Forelimb muscle (tissue), 1 donor: Measurements from ENCODE around the gene TOM1L2. TPM values are rescaled to one million over a fixed set of nuclear protein-coding genes. Genes with fewer than 3 reads are reported as not detected.
"Not testable (repeated sequence)": the region's sequence is repeated elsewhere in the genome, so short reads cannot be mapped to it uniquely, and the experiment has no call there.

Source experiments
- DNase-seq: peaks from one replicate; pipeline ENCODE4 v3.0.0-alpha.2; 2013; ENCODE audit warnings: low read depth
- polyA plus RNA-seq: library from polyadenylated mRNA; unstranded; fragments of 120-200 nt; gene quantifications from one replicate; pipeline ENCODE4 v1.2.1, GENCODE V29; 2013; ENCODE audit not compliant: insufficient read length

The TOM1L2 gene
- polyA plus RNA-seq, 1 donor: 36.3 TPM

- DNase-seq: no peak
Measured at GRCh38 chr17:17943281-17943984, 28.8 kb downstream of the TOM1L2 start.

GRCh38 chr17:17942846-17943245, 29.4 kb downstream of the TOM1L2 start:
- DNase-seq: no peak

GRCh38 chr17:17941015-17941414, 31.2 kb downstream of the TOM1L2 start:
- DNase-seq: no peak

- no peak for DNase-seq
Measured at GRCh38 chr17:17940441-17940911, 31.7 kb downstream of the TOM1L2 start.

GRCh38 chr17:17939941-17940340, 32.3 kb downstream of the TOM1L2 start:
- not testable (repeated sequence) for DNase-seq

- no peak for DNase-seq
Measured at GRCh38 chr17:17938388-17939107, 33.7 kb downstream of the TOM1L2 start.

- no peak for DNase-seq
Measured at GRCh38 chr17:17937958-17938357, 34.2 kb downstream of the TOM1L2 start.

GRCh38 chr17:17937201-17937853, 34.9 kb downstream of the TOM1L2 start:
- no peak for DNase-seq

GRCh38 chr17:17935321-17936271, 36.6 kb downstream of the TOM1L2 start:
- no peak for DNase-seq

GRCh38 chr17:17934806-17935205, 37.4 kb downstream of the TOM1L2 start:
- no peak for DNase-seq

GRCh38 chr17:17934214-17934613, 38.0 kb downstream of the TOM1L2 start:
- DNase-seq: no peak

- DNase-seq: no peak
Measured at GRCh38 chr17:17933775-17934174, 38.4 kb downstream of the TOM1L2 start.

GRCh38 chr17:17931159-17931558, 41.0 kb downstream of the TOM1L2 start:
- DNase-seq: no peak

GRCh38 chr17:17930674-17931073, 41.5 kb downstream of the TOM1L2 start:
- DNase-seq: no peak

GRCh38 chr17:17929655-17930380, 42.4 kb downstream of the TOM1L2 start:
- no peak for DNase-seq

GRCh38 chr17:17928398-17929287, 43.6 kb downstream of the TOM1L2 start:
- DNase-seq: no peak

- no peak for DNase-seq
Measured at GRCh38 chr17:17926840-17927449, 45.3 kb downstream of the TOM1L2 start.

GRCh38 chr17:17926036-17926435, 46.2 kb downstream of the TOM1L2 start:
- DNase-seq: no peak

GRCh38 chr17:17924857-17925250, 47.3 kb downstream of the TOM1L2 start:
- DNase-seq: no peak
